IMR-90 (cell line): ENCODE results near the gene NAA35. TPM values are rescaled to one million over a fixed set of nuclear protein-coding genes. Genes with fewer than 3 reads are reported as not detected.

Experiments used
- ATAC-seq: fragments of 200-7000 bp; cut with Tn5 transposase; 2 replicates; pipeline ENCODE4 v1.9.1; 2020; ENCODE audit warnings: low read depth, mild to moderate bottlenecking, moderate library complexity
- BruUV-seq: library from RNA; stranded (reverse); fragments of 400-500 nt; replicated peaks from 2 replicates; lab custom pipeline; 2021; lab: Mats Ljungman, UMichigan
- CTCF ChIA-PET: fragments of 300-600 bp; formaldehyde crosslinking; extraction: SDS; loops from one replicate; lab custom pipeline; 2021; ENCODE audit warnings: antibody characterized with exemption; lab: Yijun Ruan, JAX
- POLR2A ChIA-PET: fragments of 300-600 bp; sonication (Branson Sonifier 250); formaldehyde crosslinking; loops from one replicate; lab custom pipeline; 2022; ENCODE audit warnings: antibody characterized with exemption; ENCODE audit not compliant: unreplicated experiment; lab: Charles Lee
- DNase-seq: peaks from one replicate; pipeline ENCODE4 v3.0.0; 2013
- H2AFZ ChIP-seq: replicated peaks from 2 replicates; pipeline ENCODE3; 2013; ENCODE audit warnings: low read length, mild to moderate bottlenecking; ENCODE audit not compliant: poor library complexity
- H2AK5ac ChIP-seq: 2 replicates; pipeline ENCODE4 v1.6.1; 2013; ENCODE audit warnings: low read depth, low read length, inconsistent platforms
- H2AK9ac ChIP-seq: replicated peaks from 2 replicates; pipeline ENCODE3; 2013; ENCODE audit warnings: mild to moderate bottlenecking, low read depth, low read length, moderate library complexity; ENCODE audit not compliant: poor library complexity
- H2BK120ac ChIP-seq: 2 replicates; pipeline ENCODE4 v1.6.1; 2013; ENCODE audit warnings: low read depth, low read length, inconsistent platforms
- H2BK15ac ChIP-seq: 3 replicates; pipeline ENCODE4 v1.6.1; 2013; ENCODE audit warnings: low read depth, low read length, inconsistent platforms
- H2BK20ac ChIP-seq: 2 replicates; pipeline ENCODE4 v1.6.1; 2013; ENCODE audit warnings: low read depth, mild to moderate bottlenecking, inconsistent platforms, low read length, moderate library complexity
- H2BK5ac ChIP-seq: 2 replicates; pipeline ENCODE4 v1.6.1; 2013; ENCODE audit warnings: mild to moderate bottlenecking, low read depth, low read length, inconsistent platforms; ENCODE audit not compliant: poor library complexity, severe bottlenecking
- H3K14ac ChIP-seq: replicated peaks from 2 replicates; pipeline ENCODE4 v1.6.1; 2013; ENCODE audit warnings: low read depth, low read length, inconsistent platforms
- H3K18ac ChIP-seq: 2 replicates; pipeline ENCODE4 v1.6.1; 2013; ENCODE audit warnings: low read depth, low read length, control low read depth
- H3K23ac ChIP-seq: 2 replicates; pipeline ENCODE4 v1.6.1; 2013; ENCODE audit warnings: low read depth, low read length, inconsistent platforms
- H3K27ac ChIP-seq: 2 replicates; pipeline ENCODE4 v1.5.1; 2013; ENCODE audit warnings: mild to moderate bottlenecking, control low read depth, low read length; ENCODE audit not compliant: insufficient read depth
- H3K27me3 ChIP-seq: 2 replicates; pipeline ENCODE4 v1.6.1; 2013; ENCODE audit warnings: low read length; ENCODE audit not compliant: control insufficient read depth, insufficient read depth
- H3K36me3 ChIP-seq: 2 replicates; pipeline ENCODE4 v1.6.1; 2013; ENCODE audit warnings: low read length, mixed read lengths; ENCODE audit not compliant: control insufficient read depth, insufficient read depth
- H3K4ac ChIP-seq: 2 replicates; pipeline ENCODE4 v1.6.1; 2013; ENCODE audit warnings: low read depth, low read length, inconsistent platforms
- H3K4me1 ChIP-seq: 2 replicates; pipeline ENCODE4 v1.6.1; 2013; ENCODE audit warnings: low read length, mixed read lengths; ENCODE audit not compliant: control insufficient read depth, insufficient read depth
- H3K4me2 ChIP-seq: 2 replicates; pipeline ENCODE4 v1.6.1; 2013; ENCODE audit warnings: low read depth, mild to moderate bottlenecking, control low read depth, low read length, moderate library complexity
- H3K4me3 ChIP-seq: 2 replicates; pipeline ENCODE4 v1.5.1; 2013; ENCODE audit warnings: low read depth, mild to moderate bottlenecking, control low read depth, low read length, moderate library complexity; ENCODE audit not compliant: insufficient read depth
- H3K56ac ChIP-seq: 2 replicates; pipeline ENCODE4 v1.6.1; 2013; ENCODE audit warnings: low read length, inconsistent platforms; ENCODE audit not compliant: insufficient read depth; ENCODE audit errors: extremely low read depth
- H3K79me1 ChIP-seq, 2 experiments: 2 replicates each; pipeline ENCODE4 v1.6.1; 2013; ENCODE audit warnings: low read length in 2 of 2, inconsistent platforms in 1 of 2, low read depth in 1 of 2
- H3K9ac ChIP-seq: 2 replicates; pipeline ENCODE4 v1.6.1; 2013; ENCODE audit warnings: low read depth, low read length, control low read depth
- H3K9me1 ChIP-seq: 2 replicates; pipeline ENCODE4 v1.6.1; 2013; ENCODE audit warnings: low read length, inconsistent platforms; ENCODE audit not compliant: insufficient read depth
- H3K9me3 ChIP-seq: 2 replicates; pipeline ENCODE4 v1.6.1; 2013; ENCODE audit warnings: low read length; ENCODE audit not compliant: control insufficient read depth, insufficient read depth
- H4K20me1 ChIP-seq: 2 replicates; pipeline ENCODE4 v1.6.1; 2013; ENCODE audit warnings: low read length, inconsistent platforms; ENCODE audit not compliant: insufficient read depth
- H4K5ac ChIP-seq: 2 replicates; pipeline ENCODE4 v1.6.1; 2013; ENCODE audit warnings: mild to moderate bottlenecking, low read depth, low read length, control low read depth
- H4K8ac ChIP-seq, 2 experiments: 2 replicates each; pipeline ENCODE4 v1.6.1; 2013; ENCODE audit warnings: low read depth in 2 of 2, low read length in 2 of 2, control low read depth in 1 of 2, inconsistent platforms in 1 of 2
- H4K91ac ChIP-seq: 2 replicates; pipeline ENCODE4 v1.6.1; 2013; ENCODE audit warnings: low read depth, low read length, inconsistent platforms; ENCODE audit not compliant: insufficient read depth
- BHLHE40 ChIP-seq: fragments of 150-350 bp; IDR thresholded peaks from 2 replicates; pipeline ENCODE4 v1.6.1; 2016; ENCODE audit warnings: mild to moderate bottlenecking, low read depth, low read length
- CEBPB ChIP-seq: IDR thresholded peaks from 2 replicates; pipeline ENCODE4 v1.6.1; 2012; ENCODE audit warnings: low read depth, low read length, improper control_type of control experiment
- ELK1 ChIP-seq: fragments of 150-350 bp; IDR thresholded peaks from 2 replicates; pipeline ENCODE4 v1.6.1; 2016; ENCODE audit warnings: low read depth, mild to moderate bottlenecking, low read length, moderate library complexity, borderline replicate concordance
- FOS ChIP-seq: fragments of 150-350 bp; IDR thresholded peaks from 2 replicates; pipeline ENCODE4 v1.6.1; 2016; ENCODE audit warnings: low read depth, low read length
- MAFK ChIP-seq: IDR thresholded peaks from 2 replicates; pipeline ENCODE4 v1.6.1; 2012; ENCODE audit warnings: low read depth, low read length, improper control_type of control experiment
- MAZ ChIP-seq: IDR thresholded peaks from 2 replicates; pipeline ENCODE4 v1.6.1; 2012; ENCODE audit warnings: low read depth, mild to moderate bottlenecking, low read length, improper control_type of control experiment, moderate library complexity, borderline replicate concordance
- MXI1 ChIP-seq: IDR thresholded peaks from 2 replicates; pipeline ENCODE4 v1.6.1; 2012; ENCODE audit warnings: low read depth, mild to moderate bottlenecking, low read length, moderate library complexity, borderline replicate concordance
- NFE2L2 ChIP-seq: fragments of 150-350 bp; IDR thresholded peaks from 2 replicates; pipeline ENCODE4 v1.6.1; 2016; ENCODE audit warnings: low read depth, mild to moderate bottlenecking, low read length
- POLR2A ChIP-seq: IDR thresholded peaks from 2 replicates; pipeline ENCODE4 v1.6.1; 2012; ENCODE audit warnings: mild to moderate bottlenecking, low read depth, low read length
- RFX5 ChIP-seq: IDR thresholded peaks from 2 replicates; pipeline ENCODE4 v1.8.0; 2012; ENCODE audit warnings: low read depth, mild to moderate bottlenecking, low read length, moderate library complexity
- SMC3 ChIP-seq: fragments of 150-350 bp; IDR thresholded peaks from 2 replicates; pipeline ENCODE4 v1.6.1; 2016; ENCODE audit warnings: low read depth, mild to moderate bottlenecking, antibody characterized with exemption, low read length, moderate library complexity
- WGBS, 2 experiments: methylation state at CpG; one replicate each; pipeline versions ENCODE4 v1.1.5 to v1.1.7; 2013; ENCODE audit warnings: missing lambda C conversion rate in 2 of 2; ENCODE audit not compliant: insufficient read length in 1 of 2; ENCODE audit errors: extremely low coverage in 2 of 2; 5-methylcytosine and 5-hydroxymethylcytosine counted together
- dilution Hi-C: fragments of 300-500 bp; cut with HindIII; formaldehyde crosslinking; loops from one replicate; pipeline ENCODE4 v1.14.3; 2018; ENCODE audit warnings: low sequenced_read_pairs; ENCODE audit not compliant: unreplicated experiment
- in situ Hi-C: fragments of 300-500 bp; cut with MboI; formaldehyde crosslinking; loops from 3 replicates; pipeline ENCODE4 v1.14.3; 2019; ENCODE audit warnings: low sequenced_read_pairs, inconsistent platforms, mixed read lengths
- intact Hi-C: fragments of 100-400 bp; cut with micrococcal nuclease; formaldehyde crosslinking; loops from 2 replicates; pipeline ENCODE4 v1.10.0; 2022
- polyA plus RNA-seq, 3 experiments: library from polyadenylated mRNA; depleted of rRNA; stranded (reverse); fragments of >200 nt; gene quantifications; 2 replicates each; pipeline ENCODE4 v1.2.3, GENCODE V29; 2012; ENCODE audit warnings: low replicate concordance in 1 of 3
- total RNA-seq: library from RNA; depleted of rRNA; stranded (reverse); fragments of >200 nt; gene quantifications from 2 replicates; pipeline ENCODE4 v1.2.3, GENCODE V29; 2012
- TF ChIP-seq, protein P1 (sequence below): fragments of 150-350 bp; IDR thresholded peaks from 2 replicates; pipeline ENCODE4 v1.6.1; 2017; ENCODE audit warnings: mild to moderate bottlenecking, antibody characterized with exemption, low read length, low read depth

The NAA35 gene
- total and polyA plus RNA-seq, 2 of the 4 experiments (the other 2 are of a cell fraction) = 13.1 to 16.5 TPM

GRCh38 chr9:85940275-85940831, 593 bp upstream of the NAA35 start (continued):
- TF ChIP-seq FOS = no peak

DNA sequence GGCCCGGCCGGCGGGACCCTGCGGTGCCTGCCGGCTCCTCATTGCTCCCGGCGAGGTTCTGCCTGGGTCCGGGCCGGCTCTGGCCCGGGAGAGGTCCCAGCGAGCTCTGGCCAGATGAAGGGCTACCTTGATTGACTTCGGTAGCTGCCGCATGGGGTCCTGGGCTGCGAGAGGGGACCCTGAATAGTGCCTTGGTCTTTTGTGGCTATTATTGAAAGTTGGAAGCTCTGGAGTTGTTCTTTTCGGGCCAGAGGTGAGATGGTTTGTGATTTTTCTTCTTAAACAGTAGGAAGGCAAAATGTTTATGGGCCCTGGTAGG, 635 bp downstream of the NAA35 start:
- no peaks in the 10 kb centered on the region; the same call in 1 of the 2 replicates for H3K9me3 ChIP-seq
- peak overlapping the region; percentile 66 for H3K27ac ChIP-seq
- no peak overlapping the region for H2BK15ac ChIP-seq
- no peak for DNase-seq
- H2AFZ ChIP-seq = peak overlapping the region; percentile 99
- peak overlapping the region; percentile 76 for H3K4ac ChIP-seq
- no peak overlapping the region for H2AK5ac ChIP-seq
- ChIA-PET POLR2A (no interaction called here), CTCF (no interaction called here)
- H3K79me1 ChIP-seq = peaks cover 18 to 31% of the 10 kb centered on the region in 2 experiments
- no peak overlapping the region for H3K18ac ChIP-seq
- peak overlapping the region; percentile 67 for H3K9ac ChIP-seq
- no peak overlapping the region for H2BK120ac ChIP-seq
- H3K9me1 ChIP-seq = 0 out of 2 replicates have a peak, but pooled peaks cover 2% of the 10 kb centered on the region
- peak overlapping the region; percentile 87 for H3K14ac ChIP-seq
- TF ChIP-seq, protein P1, sequence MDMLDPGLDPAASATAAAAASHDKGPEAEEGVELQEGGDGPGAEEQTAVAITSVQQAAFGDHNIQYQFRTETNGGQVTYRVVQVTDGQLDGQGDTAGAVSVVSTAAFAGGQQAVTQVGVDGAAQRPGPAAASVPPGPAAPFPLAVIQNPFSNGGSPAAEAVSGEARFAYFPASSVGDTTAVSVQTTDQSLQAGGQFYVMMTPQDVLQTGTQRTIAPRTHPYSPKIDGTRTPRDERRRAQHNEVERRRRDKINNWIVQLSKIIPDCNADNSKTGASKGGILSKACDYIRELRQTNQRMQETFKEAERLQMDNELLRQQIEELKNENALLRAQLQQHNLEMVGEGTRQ = no peak
- TF ChIP-seq SMC3 = no peak
- no peak for TF ChIP-seq BHLHE40
- TF ChIP-seq RFX5 = no peak
- TF ChIP-seq ELK1 = no peak
- no peak for TF ChIP-seq NFE2L2
- TF ChIP-seq MAZ = no peak
- TF ChIP-seq CEBPB = no peak
- no peak for TF ChIP-seq MXI1
- TF ChIP-seq POLR2A = no peak
- TF ChIP-seq MAFK = no peak
- intact Hi-C loops = loop anchor here (5.0 kb wide), 1 partner anchor 341 kb away; the partner anchor contains the start of gene ISCA1
- H3K56ac ChIP-seq = peak overlapping the region; percentile 25
- dilution Hi-C loops = no loop called here
- peak overlapping the region; percentile 83 for H3K4me3 ChIP-seq
- no peaks in the 10 kb centered on the region for H3K4me1 ChIP-seq
- no peak for ATAC-seq
- H2BK5ac ChIP-seq = peak overlapping the region; percentile 87
- in situ Hi-C loops = no loop called here
- no peak overlapping the region; the same call in 1 of the 2 replicates for H4K5ac ChIP-seq
- peak overlapping the region; percentile 91 for H2AK9ac ChIP-seq
- H3K27me3 ChIP-seq = no peaks in the 10 kb centered on the region
- peaks cover 7% of the 10 kb centered on the region; the same call in 1 of the 2 replicates for H3K36me3 ChIP-seq
- peak overlapping the region in 1 of 2 experiments; percentile 75; a peak in 2 of 4 replicates for H4K8ac ChIP-seq
- peak overlapping the region; percentile 76; the same call in 1 of the 2 replicates for H4K91ac ChIP-seq
- no TSS peak for BruUV-seq
- H2BK20ac ChIP-seq = no peak overlapping the region
- H3K23ac ChIP-seq = peak overlapping the region; percentile 14
- peak overlapping the region; percentile 87 for H3K4me2 ChIP-seq
- no CpG with 5 or more reads among the region's 15 CpGs for WGBS, 2 experiments
- peaks cover 4% of the 10 kb centered on the region; the same call in 1 of the 2 replicates for H4K20me1 ChIP-seq
